Daoy (cell line): Measurements from ENCODE around the gene SIGMAR1. TPM values are rescaled to one million over a fixed set of nuclear protein-coding genes. Genes with fewer than 3 reads are reported as not detected.

ENCODE experiments used
- total RNA-seq: library from RNA; depleted of rRNA; stranded (reverse); fragments of >200 nt; shearing (Covaris generic); gene quantifications from 2 replicates; pipeline ENCODE4 v1.2.3, GENCODE V29; 2014; rRNA removed

SIGMAR1 gene
- total RNA-seq, 1 experiment from 2014 or later: 88.6 TPM

Other genes with a start within 250 kb of the SIGMAR1 start
- 14.9 and 16.2 TPM in 2 replicates for gene FAM219A, start 179.2 kb downstream of the SIGMAR1 start, total RNA-seq
- gene DNAI1, start 179.0 kb downstream of the SIGMAR1 start, total RNA-seq: not detected in 2 replicates
- 0.24 and 1.9 TPM in 2 replicates for gene ENHO, start 114.8 kb downstream of the SIGMAR1 start, total RNA-seq
- 1.6 TPM in 1 of 2 replicates, not detected in the other for gene CNTFR, start 48.1 kb downstream of the SIGMAR1 start, total RNA-seq
- 22.0 and 30.8 TPM in 2 replicates for gene RPP25L, start 25.7 kb downstream of the SIGMAR1 start, total RNA-seq
- 99.6 and 157 TPM in 2 replicates for gene DCTN3, start 17.3 kb downstream of the SIGMAR1 start, total RNA-seq
- gene ARID3C, start 8.7 kb downstream of the SIGMAR1 start, total RNA-seq: not detected in 2 replicates
- gene GALT, start 8.9 kb upstream of the SIGMAR1 start, total RNA-seq: 8.2 and 20.2 TPM in 2 replicates
- 6.1 and 9.0 TPM in 2 replicates for gene IL11RA, start 14.4 kb upstream of the SIGMAR1 start, total RNA-seq
- not detected in 2 replicates for gene CCL27, start 24.9 kb upstream of the SIGMAR1 start, total RNA-seq
- not detected in 2 replicates for gene CCL19, start 53.5 kb upstream of the SIGMAR1 start, total RNA-seq
- not detected in 2 replicates for gene CCL21, start 72.3 kb upstream of the SIGMAR1 start, total RNA-seq